Measurements from ENCODE around the gene PLET1. TPM values are rescaled to one million over a fixed set of nuclear protein-coding genes. Genes with fewer than 3 reads are reported as not detected.
A peak's percentile ranks its signal among the peaks of the same experiment; 100 is the strongest.

Gene PLET1
- total and polyA plus RNA-seq, 2 donors (not counting 1 experiment from before 2014, with no cell fraction given), result not detected

GRCh38 chr11:112226062-112226830 is 34.4 kb downstream of the PLET1 start, which contains the start of gene PTS:
PTS (plus strand) TSS chr11:112226428; CDS start chr11:112226444, 16 bp downstream.
- Histone ChIP-seq H4K20me1 (ENCODE audit: control insufficient read depth, extremely low read depth, insufficient read depth, low read length) (no peaks in the 10 kb centered on the region), H3K4me3 (replicated peaks in 1 of 4; ENCODE audit: control extremely low read depth in 1 of 4, insufficient read depth in 1 of 4, low read depth in 3 of 4, low read length in 4 of 4) (peak within 1 kb of the TSS; percentile 74 to 97 (median 90)), H3K36me3 (ENCODE audit: control insufficient read depth, insufficient read depth, low read length) (peaks cover 2% of the 10 kb centered on the region), H3K27ac (ENCODE audit: insufficient read depth, low read length) (peak within 1 kb of the TSS; percentile 99), H3K27me3 (ENCODE audit: control insufficient read depth, insufficient read depth, low read length) (no peaks in the 10 kb centered on the region), H3K4me2 (ENCODE audit: extremely low read depth, insufficient read depth, low read length) (peak within 1 kb of the TSS; percentile 98), H3K9ac (ENCODE audit: insufficient read depth, low read length) (peak within 1 kb of the TSS; percentile 97), H3K9me3 (ENCODE audit: control insufficient read depth, insufficient read depth, low read depth, low read length) (no peaks in the 10 kb centered on the region), H3K4me1 (ENCODE audit: control insufficient read depth, extremely low read depth, insufficient read depth, low read length) (peaks cover 7% of the 10 kb centered on the region), H2AFZ (ENCODE audit: low read length) (peak within 1 kb of the TSS; percentile 98), H3K79me2 (ENCODE audit: control insufficient read depth, insufficient read depth, low read length) (peaks cover 25% of the 10 kb centered on the region)
- peak; percentile 84 to 85 for DNase-seq (ENCODE audit: low read depth in 2 of 2)
- TF ChIP-seq EZH2 (IDR thresholded peaks at IDR 0.05; ENCODE audit: low read length, missing control alignments) (no peak), CTCF (conservative IDR thresholded peaks at IDR 0.05 in 1 of 2, IDR thresholded peaks at IDR 0.05 in 1 of 2; ENCODE audit: low read depth in 1 of 2, low read length in 2 of 2) (no peak)

GRCh38 chr11:112225753-112226061 is 35.0 kb downstream of the PLET1 start:
- peak in 1 of 2 donors; percentile 74 for DNase-seq (ENCODE audit: low read depth in 2 of 2)
- Histone ChIP-seq H4K20me1 (ENCODE audit: control insufficient read depth, extremely low read depth, insufficient read depth, low read length) (no peaks in the 10 kb centered on the region), H2AFZ (ENCODE audit: low read length) (peak overlapping the region; percentile 98), H3K36me3 (ENCODE audit: control insufficient read depth, insufficient read depth, low read length) (no peaks in the 10 kb centered on the region), H3K79me2 (ENCODE audit: control insufficient read depth, insufficient read depth, low read length) (peaks cover 25% of the 10 kb centered on the region), H3K4me2 (ENCODE audit: extremely low read depth, insufficient read depth, low read length) (peak overlapping the region; percentile 81), H3K9ac (ENCODE audit: insufficient read depth, low read length) (peak overlapping the region; percentile 97), H3K9me3 (ENCODE audit: control insufficient read depth, insufficient read depth, low read depth, low read length) (no peaks in the 10 kb centered on the region), H3K27me3 (ENCODE audit: control insufficient read depth, insufficient read depth, low read length) (no peaks in the 10 kb centered on the region), H3K4me3 (replicated peaks in 1 of 4; ENCODE audit: control extremely low read depth in 1 of 4, insufficient read depth in 1 of 4, low read depth in 3 of 4, low read length in 4 of 4) (peak overlapping the region; percentile 74 to 92 (median 86)), H3K4me1 (ENCODE audit: control insufficient read depth, extremely low read depth, insufficient read depth, low read length) (peaks cover 7% of the 10 kb centered on the region), H3K27ac (ENCODE audit: insufficient read depth, low read length) (peak overlapping the region; percentile 99)
- TF ChIP-seq EZH2 (IDR thresholded peaks at IDR 0.05; ENCODE audit: low read length, missing control alignments), result no peak
- TF ChIP-seq CTCF (conservative IDR thresholded peaks at IDR 0.05 in 1 of 2, IDR thresholded peaks at IDR 0.05 in 1 of 2; ENCODE audit: low read depth in 1 of 2, low read length in 2 of 2), result no peak

- DNase-seq (ENCODE audit: low read depth in 2 of 2), result no peak
- Histone ChIP-seq H3K4me1 (ENCODE audit: control insufficient read depth, extremely low read depth, insufficient read depth, low read length) (peaks cover 7% of the 10 kb centered on the region), H3K27me3 (ENCODE audit: control insufficient read depth, insufficient read depth, low read length) (no peaks in the 10 kb centered on the region), H3K79me2 (ENCODE audit: control insufficient read depth, insufficient read depth, low read length) (peaks cover 25% of the 10 kb centered on the region), H4K20me1 (ENCODE audit: control insufficient read depth, extremely low read depth, insufficient read depth, low read length) (no peaks in the 10 kb centered on the region), H3K4me3 (replicated peaks in 1 of 4; ENCODE audit: control extremely low read depth in 1 of 4, insufficient read depth in 1 of 4, low read depth in 3 of 4, low read length in 4 of 4) (no peak overlapping the region), H2AFZ (ENCODE audit: low read length) (no peak overlapping the region), H3K9ac (ENCODE audit: insufficient read depth, low read length) (no peak overlapping the region), H3K4me2 (ENCODE audit: extremely low read depth, insufficient read depth, low read length) (no peak overlapping the region), H3K27ac (ENCODE audit: insufficient read depth, low read length) (no peak overlapping the region), H3K36me3 (ENCODE audit: control insufficient read depth, insufficient read depth, low read length) (no peaks in the 10 kb centered on the region), H3K9me3 (ENCODE audit: control insufficient read depth, insufficient read depth, low read depth, low read length) (no peaks in the 10 kb centered on the region)
- TF ChIP-seq CTCF (conservative IDR thresholded peaks at IDR 0.05 in 1 of 2, IDR thresholded peaks at IDR 0.05 in 1 of 2; ENCODE audit: low read depth in 1 of 2, low read length in 2 of 2), result no peak
These were observed 36.7 kb downstream of the PLET1 start for GRCh38 chr11:112223754-112224532.

Measured in fibroblast of lung (primary cell).